GM13977 (cell line): ENCODE results near the gene SENP5.

Source experiments
- DNase-seq: peaks from one replicate; pipeline ENCODE4 v3.0.0; 2012; ENCODE audit warnings: low spot score
- in situ Hi-C: fragments of 300-500 bp; cut with MboI; formaldehyde crosslinking; loops from one replicate; pipeline ENCODE4 v1.12.0; 2022; ENCODE audit warnings: low sequenced_read_pairs, low pct_unique_long_range_greater_than_20kb, mixed read lengths, inconsistent platforms; ENCODE audit not compliant: unreplicated experiment
- TF ChIP-seq, protein P1 (sequence below): IDR thresholded peaks from 2 replicates; pipeline ENCODE4 v1.5.1; 2012; ENCODE audit warnings: mild to moderate bottlenecking, control low read depth; ENCODE audit not compliant: insufficient read depth; ENCODE audit errors: extremely low read depth, missing control alignments

The SENP5 gene

DNA sequence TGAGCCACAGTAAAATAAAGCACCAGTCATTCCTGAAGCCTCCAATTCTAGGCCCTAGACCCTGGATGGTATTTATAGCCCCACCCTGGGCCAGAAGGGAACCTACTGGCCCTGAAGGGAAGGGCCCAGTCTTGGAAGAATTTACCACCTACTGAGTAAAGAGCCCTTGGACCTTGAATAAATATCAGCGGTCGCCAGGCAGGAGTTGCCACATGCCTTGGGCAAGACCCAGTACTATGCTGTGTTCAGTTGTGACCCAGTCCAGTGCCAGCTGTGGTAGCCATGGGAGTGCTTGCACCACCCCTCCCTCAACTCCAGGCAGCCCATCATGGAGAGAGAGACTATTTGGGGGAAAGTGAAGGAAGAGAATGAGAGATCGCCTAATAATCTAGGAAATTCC lies 47.7 kb downstream of the SENP5 start:
- no peak for DNase-seq
- TF ChIP-seq, protein P1, sequence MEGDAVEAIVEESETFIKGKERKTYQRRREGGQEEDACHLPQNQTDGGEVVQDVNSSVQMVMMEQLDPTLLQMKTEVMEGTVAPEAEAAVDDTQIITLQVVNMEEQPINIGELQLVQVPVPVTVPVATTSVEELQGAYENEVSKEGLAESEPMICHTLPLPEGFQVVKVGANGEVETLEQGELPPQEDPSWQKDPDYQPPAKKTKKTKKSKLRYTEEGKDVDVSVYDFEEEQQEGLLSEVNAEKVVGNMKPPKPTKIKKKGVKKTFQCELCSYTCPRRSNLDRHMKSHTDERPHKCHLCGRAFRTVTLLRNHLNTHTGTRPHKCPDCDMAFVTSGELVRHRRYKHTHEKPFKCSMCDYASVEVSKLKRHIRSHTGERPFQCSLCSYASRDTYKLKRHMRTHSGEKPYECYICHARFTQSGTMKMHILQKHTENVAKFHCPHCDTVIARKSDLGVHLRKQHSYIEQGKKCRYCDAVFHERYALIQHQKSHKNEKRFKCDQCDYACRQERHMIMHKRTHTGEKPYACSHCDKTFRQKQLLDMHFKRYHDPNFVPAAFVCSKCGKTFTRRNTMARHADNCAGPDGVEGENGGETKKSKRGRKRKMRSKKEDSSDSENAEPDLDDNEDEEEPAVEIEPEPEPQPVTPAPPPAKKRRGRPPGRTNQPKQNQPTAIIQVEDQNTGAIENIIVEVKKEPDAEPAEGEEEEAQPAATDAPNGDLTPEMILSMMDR, result no peak
- in situ Hi-C loops, result no loop called here

- in situ Hi-C loops, result no loop called here
- TF ChIP-seq, protein P1, result no peak
- DNase-seq, result no peak
Observed at GRCh38 chr3:196916221-196916620, 48.5 kb downstream of the SENP5 start.

- in situ Hi-C loops, result no loop called here
- no peak for DNase-seq
- TF ChIP-seq, protein P1, result no peak
Observed at GRCh38 chr3:196916995-196917394, 49.3 kb downstream of the SENP5 start.

GRCh38 chr3:196918968-196919367 lies 51.2 kb downstream of the SENP5 start:
- in situ Hi-C loops, result no loop called here
- no peak for DNase-seq
- TF ChIP-seq, protein P1, result no peak

GRCh38 chr3:196920733-196921132 lies 53.0 kb downstream of the SENP5 start:
- in situ Hi-C loops, result no loop called here

DNA sequence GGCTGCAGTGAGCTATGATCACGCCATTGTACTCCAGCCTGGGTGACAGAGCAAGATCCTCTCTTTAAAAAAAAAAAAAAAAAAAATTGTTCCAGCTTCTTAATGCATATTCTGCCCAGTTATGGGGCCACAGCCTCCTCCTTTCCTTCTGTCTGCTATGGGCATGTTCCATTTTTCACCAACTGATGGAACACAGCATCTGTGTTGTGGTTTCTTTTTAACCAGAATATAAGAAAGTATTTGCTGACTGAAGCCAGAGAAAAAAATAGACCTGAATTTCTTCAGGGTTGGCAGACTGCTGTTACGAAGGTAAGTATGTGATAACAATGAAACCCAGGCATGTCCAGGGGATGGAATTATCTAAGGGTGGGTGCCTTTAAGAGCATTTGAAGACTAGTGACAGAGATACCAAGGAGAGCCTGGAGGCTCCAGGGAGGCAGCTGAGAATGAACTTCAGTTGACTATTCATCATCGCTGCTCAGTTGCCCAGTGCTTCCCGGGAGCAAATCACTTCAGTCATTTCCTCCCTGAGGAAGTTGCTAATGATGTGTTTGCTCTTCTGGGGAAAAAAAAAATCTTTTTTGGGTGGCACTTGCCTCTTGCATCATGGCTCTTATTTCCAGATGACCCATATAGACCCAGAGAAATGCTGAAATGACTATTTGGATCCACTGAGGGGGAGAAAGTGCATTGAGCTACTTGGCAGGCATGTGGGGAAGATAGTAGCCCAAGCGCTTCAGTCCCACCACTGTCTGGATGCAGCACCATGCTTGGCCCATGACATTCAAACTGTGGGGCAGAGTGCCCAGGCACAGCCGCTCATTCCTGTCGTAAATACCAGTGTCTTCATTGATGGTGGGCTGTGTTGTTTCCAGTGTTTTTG lies 60.1 kb downstream of the SENP5 start:
- in situ Hi-C loops, result no loop called here
- TF ChIP-seq, protein P1, result no peak
- DNase-seq, result no peak

More at GRCh38 chr3:196920733-196921132, 53.0 kb downstream of the SENP5 start:
- TF ChIP-seq, protein P1, result no peak
- DNase-seq, result no peak

- TF ChIP-seq, protein P1, result no peak
- no peak for DNase-seq
- in situ Hi-C loops, result no loop called here
Observed at GRCh38 chr3:196931157-196931556, 63.4 kb downstream of the SENP5 start.
